ENCODE data around the gene SLC35F1.

The SLC35F1 gene

GRCh38 chr6:118128755-118129154 lies 221.7 kb downstream of the SLC35F1 start:
- Histone ChIP-seq H3K9ac (ENCODE audit: low read depth in 1 of 2, low read length in 2 of 2) (no peak overlapping the region), H3K36me3 (ENCODE audit: control insufficient read depth in 2 of 2, insufficient read depth in 2 of 2, low read length in 2 of 2) (no peaks in the 10 kb centered on the region), H3K27ac (ENCODE audit: low read depth in 2 of 2, low read length in 2 of 2) (no peak overlapping the region), H3K9me3 (ENCODE audit: control insufficient read depth in 2 of 2, low read length in 2 of 2) (peaks cover 0 to 3% of the 10 kb centered on the region in 2 donors), H3K27me3 (ENCODE audit: control insufficient read depth in 2 of 2, insufficient read depth in 2 of 2, low read length in 2 of 2) (no peaks in the 10 kb centered on the region), H3K4me1 (ENCODE audit: control insufficient read depth in 2 of 2, insufficient read depth in 2 of 2, low read length in 2 of 2) (no peaks in the 10 kb centered on the region), H3K4me3 (ENCODE audit: low read length in 2 of 2) (no peak overlapping the region)

GRCh38 chr6:118134206-118134605 lies 227.1 kb downstream of the SLC35F1 start:
- Histone ChIP-seq H3K9me3 (ENCODE audit: control insufficient read depth in 2 of 2, low read length in 2 of 2) (no peaks in the 10 kb centered on the region), H3K9ac (ENCODE audit: low read depth in 1 of 2, low read length in 2 of 2) (no peak overlapping the region), H3K36me3 (ENCODE audit: control insufficient read depth in 2 of 2, insufficient read depth in 2 of 2, low read length in 2 of 2) (no peaks in the 10 kb centered on the region), H3K27ac (ENCODE audit: low read depth in 2 of 2, low read length in 2 of 2) (no peak overlapping the region), H3K4me3 (ENCODE audit: low read length in 2 of 2) (no peak overlapping the region), H3K27me3 (ENCODE audit: control insufficient read depth in 2 of 2, insufficient read depth in 2 of 2, low read length in 2 of 2) (no peaks in the 10 kb centered on the region), H3K4me1 (ENCODE audit: control insufficient read depth in 2 of 2, insufficient read depth in 2 of 2, low read length in 2 of 2) (no peaks in the 10 kb centered on the region)

- Histone ChIP-seq H3K9me3 (ENCODE audit: control insufficient read depth in 2 of 2, low read length in 2 of 2) (no peaks in the 10 kb centered on the region), H3K27ac (ENCODE audit: low read depth in 2 of 2, low read length in 2 of 2) (no peak overlapping the region), H3K4me1 (ENCODE audit: control insufficient read depth in 2 of 2, insufficient read depth in 2 of 2, low read length in 2 of 2) (no peaks in the 10 kb centered on the region), H3K4me3 (ENCODE audit: low read length in 2 of 2) (no peak overlapping the region), H3K36me3 (ENCODE audit: control insufficient read depth in 2 of 2, insufficient read depth in 2 of 2, low read length in 2 of 2) (no peaks in the 10 kb centered on the region), H3K9ac (ENCODE audit: low read depth in 1 of 2, low read length in 2 of 2) (no peak overlapping the region), H3K27me3 (ENCODE audit: control insufficient read depth in 2 of 2, insufficient read depth in 2 of 2, low read length in 2 of 2) (no peaks in the 10 kb centered on the region)
Observed at GRCh38 chr6:118134736-118135135, 227.7 kb downstream of the SLC35F1 start.

- no peaks in the 10 kb centered on the region for H3K4me1 ChIP-seq (ENCODE audit: control insufficient read depth in 2 of 2, insufficient read depth in 2 of 2, low read length in 2 of 2)
Observed at GRCh38 chr6:118135371-118135770, 228.3 kb downstream of the SLC35F1 start.

GRCh38 chr6:118141211-118141610 lies 234.1 kb downstream of the SLC35F1 start:
- Histone ChIP-seq H3K27me3 (ENCODE audit: control insufficient read depth in 2 of 2, insufficient read depth in 2 of 2, low read length in 2 of 2) (no peaks in the 10 kb centered on the region), H3K9me3 (ENCODE audit: control insufficient read depth in 2 of 2, low read length in 2 of 2) (no peaks in the 10 kb centered on the region), H3K36me3 (ENCODE audit: control insufficient read depth in 2 of 2, insufficient read depth in 2 of 2, low read length in 2 of 2) (no peaks in the 10 kb centered on the region), H3K4me3 (ENCODE audit: low read length in 2 of 2) (no peak overlapping the region), H3K4me1 (ENCODE audit: control insufficient read depth in 2 of 2, insufficient read depth in 2 of 2, low read length in 2 of 2) (peaks cover 0 to 3% of the 10 kb centered on the region in 2 donors), H3K27ac (ENCODE audit: low read depth in 2 of 2, low read length in 2 of 2) (no peak overlapping the region), H3K9ac (ENCODE audit: low read depth in 1 of 2, low read length in 2 of 2) (no peak overlapping the region)

More at GRCh38 chr6:118135371-118135770, 228.3 kb downstream of the SLC35F1 start:
- no peak overlapping the region for H3K27ac ChIP-seq (ENCODE audit: low read depth in 2 of 2, low read length in 2 of 2)
- H3K9ac ChIP-seq (ENCODE audit: low read depth in 1 of 2, low read length in 2 of 2) = no peak overlapping the region
- H3K27me3 ChIP-seq (ENCODE audit: control insufficient read depth in 2 of 2, insufficient read depth in 2 of 2, low read length in 2 of 2) = no peaks in the 10 kb centered on the region
- no peaks in the 10 kb centered on the region for H3K9me3 ChIP-seq (ENCODE audit: control insufficient read depth in 2 of 2, low read length in 2 of 2)
- no peak overlapping the region for H3K4me3 ChIP-seq (ENCODE audit: low read length in 2 of 2)
- H3K36me3 ChIP-seq (ENCODE audit: control insufficient read depth in 2 of 2, insufficient read depth in 2 of 2, low read length in 2 of 2) = no peaks in the 10 kb centered on the region

GRCh38 chr6:118146584-118146983 lies 239.5 kb downstream of the SLC35F1 start:
- no peak overlapping the region for H3K27ac ChIP-seq (ENCODE audit: low read depth in 2 of 2, low read length in 2 of 2)
- H3K9ac ChIP-seq (ENCODE audit: low read depth in 1 of 2, low read length in 2 of 2) = no peak overlapping the region

DNA sequence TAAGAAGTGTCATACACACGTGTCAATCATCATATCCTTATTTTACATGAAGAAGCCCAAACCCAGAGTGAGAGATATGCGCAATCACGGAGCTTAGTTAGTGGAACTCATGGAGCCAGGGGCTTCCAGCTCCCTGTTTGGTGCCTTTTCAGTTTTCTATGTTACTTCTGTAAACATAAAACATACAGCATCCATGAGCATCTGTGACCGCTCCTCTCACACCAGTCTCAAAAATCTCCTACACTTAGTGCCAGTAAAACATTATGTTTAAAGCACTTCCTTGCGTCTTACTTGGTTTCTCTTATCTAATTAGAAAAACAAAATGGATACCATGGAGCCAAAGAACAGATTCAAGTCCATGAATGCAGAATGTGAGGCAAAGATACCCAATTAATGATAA lies 240.4 kb downstream of the SLC35F1 start:
- no peaks in the 10 kb centered on the region for H3K9me3 ChIP-seq (ENCODE audit: control insufficient read depth in 2 of 2, low read length in 2 of 2)
- H3K4me3 ChIP-seq (ENCODE audit: low read length in 2 of 2) = no peak overlapping the region
- no peak overlapping the region for H3K27ac ChIP-seq (ENCODE audit: low read depth in 2 of 2, low read length in 2 of 2)
- H3K4me1 ChIP-seq (ENCODE audit: control insufficient read depth in 2 of 2, insufficient read depth in 2 of 2, low read length in 2 of 2) = peaks cover 0 to 4% of the 10 kb centered on the region in 2 donors
- H3K27me3 ChIP-seq (ENCODE audit: control insufficient read depth in 2 of 2, insufficient read depth in 2 of 2, low read length in 2 of 2) = no peaks in the 10 kb centered on the region
- H3K9ac ChIP-seq (ENCODE audit: low read depth in 1 of 2, low read length in 2 of 2) = no peak overlapping the region
- H3K36me3 ChIP-seq (ENCODE audit: control insufficient read depth in 2 of 2, insufficient read depth in 2 of 2, low read length in 2 of 2) = no peaks in the 10 kb centered on the region

More at GRCh38 chr6:118146584-118146983, 239.5 kb downstream of the SLC35F1 start:
- no peaks in the 10 kb centered on the region for H3K27me3 ChIP-seq (ENCODE audit: control insufficient read depth in 2 of 2, insufficient read depth in 2 of 2, low read length in 2 of 2)
- no peak overlapping the region for H3K4me3 ChIP-seq (ENCODE audit: low read length in 2 of 2)
- no peaks in the 10 kb centered on the region for H3K36me3 ChIP-seq (ENCODE audit: control insufficient read depth in 2 of 2, insufficient read depth in 2 of 2, low read length in 2 of 2)
- peaks cover 0 to 4% of the 10 kb centered on the region in 2 donors for H3K4me1 ChIP-seq (ENCODE audit: control insufficient read depth in 2 of 2, insufficient read depth in 2 of 2, low read length in 2 of 2)
- H3K9me3 ChIP-seq (ENCODE audit: control insufficient read depth in 2 of 2, low read length in 2 of 2) = no peaks in the 10 kb centered on the region

GRCh38 chr6:118148561-118148960 lies 241.5 kb downstream of the SLC35F1 start:
- peaks cover 0 to 4% of the 10 kb centered on the region in 2 donors for H3K4me1 ChIP-seq (ENCODE audit: control insufficient read depth in 2 of 2, insufficient read depth in 2 of 2, low read length in 2 of 2)
- H3K27ac ChIP-seq (ENCODE audit: low read depth in 2 of 2, low read length in 2 of 2) = no peak overlapping the region

DNA sequence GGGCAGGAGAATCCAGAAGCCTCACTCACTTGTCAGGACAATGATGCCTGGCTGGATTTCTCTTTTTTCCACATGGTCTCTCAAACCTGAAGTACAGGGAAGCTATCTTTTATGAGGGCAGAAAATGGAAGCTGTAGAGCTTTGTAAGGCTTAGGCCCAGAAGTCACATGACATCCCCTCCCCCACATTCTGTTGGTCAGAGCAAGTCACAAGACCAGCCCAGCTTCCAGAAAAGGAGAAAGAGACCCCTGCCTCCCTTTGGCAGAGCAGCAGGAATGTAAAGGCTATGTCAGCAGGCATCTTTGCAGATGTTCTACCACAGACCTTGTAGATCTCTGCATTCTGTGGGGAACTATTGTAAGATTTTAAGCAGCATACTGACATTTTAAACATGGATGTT lies 245.5 kb downstream of the SLC35F1 start:
- H3K4me1 ChIP-seq (ENCODE audit: control insufficient read depth in 2 of 2, insufficient read depth in 2 of 2, low read length in 2 of 2) = no peaks in the 10 kb centered on the region
- no peak overlapping the region for H3K4me3 ChIP-seq (ENCODE audit: low read length in 2 of 2)
- H3K9me3 ChIP-seq (ENCODE audit: control insufficient read depth in 2 of 2, low read length in 2 of 2) = no peaks in the 10 kb centered on the region
- H3K27ac ChIP-seq (ENCODE audit: low read depth in 2 of 2, low read length in 2 of 2) = no peak overlapping the region
- H3K36me3 ChIP-seq (ENCODE audit: control insufficient read depth in 2 of 2, insufficient read depth in 2 of 2, low read length in 2 of 2) = no peaks in the 10 kb centered on the region
- H3K9ac ChIP-seq (ENCODE audit: low read depth in 1 of 2, low read length in 2 of 2) = no peak overlapping the region
- H3K27me3 ChIP-seq (ENCODE audit: control insufficient read depth in 2 of 2, insufficient read depth in 2 of 2, low read length in 2 of 2) = no peaks in the 10 kb centered on the region

More at GRCh38 chr6:118148561-118148960, 241.5 kb downstream of the SLC35F1 start:
- H3K9ac ChIP-seq (ENCODE audit: low read depth in 1 of 2, low read length in 2 of 2) = no peak overlapping the region
- H3K36me3 ChIP-seq (ENCODE audit: control insufficient read depth in 2 of 2, insufficient read depth in 2 of 2, low read length in 2 of 2) = no peaks in the 10 kb centered on the region
- no peaks in the 10 kb centered on the region for H3K27me3 ChIP-seq (ENCODE audit: control insufficient read depth in 2 of 2, insufficient read depth in 2 of 2, low read length in 2 of 2)
- H3K4me3 ChIP-seq (ENCODE audit: low read length in 2 of 2) = no peak overlapping the region
- no peaks in the 10 kb centered on the region for H3K9me3 ChIP-seq (ENCODE audit: control insufficient read depth in 2 of 2, low read length in 2 of 2)

DNA sequence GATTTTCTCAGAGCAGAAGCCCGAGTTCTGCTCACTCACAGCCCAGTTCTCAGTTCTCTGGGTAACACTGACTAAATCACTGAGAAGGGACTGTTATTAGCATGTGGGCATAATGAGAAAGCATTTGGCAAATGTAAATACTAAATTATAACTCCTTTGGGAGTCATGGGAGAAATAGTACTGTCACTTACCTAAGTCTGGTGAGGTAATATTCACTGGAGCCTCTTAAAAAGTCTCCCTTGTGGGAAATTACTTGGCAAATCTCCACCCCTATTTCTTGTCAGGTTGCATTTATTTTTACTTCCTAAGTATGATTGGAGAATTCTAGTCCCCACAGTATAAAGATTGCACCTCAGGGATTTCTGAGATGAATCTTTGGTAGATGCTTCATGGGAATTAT lies 254.3 kb downstream of the SLC35F1 start:
- Histone ChIP-seq H3K4me3 (ENCODE audit: low read length in 2 of 2) (no peak overlapping the region), H3K9ac (ENCODE audit: low read depth in 1 of 2, low read length in 2 of 2) (no peak overlapping the region), H3K4me1 (ENCODE audit: control insufficient read depth in 2 of 2, insufficient read depth in 2 of 2, low read length in 2 of 2) (no peaks in the 10 kb centered on the region), H3K36me3 (ENCODE audit: control insufficient read depth in 2 of 2, insufficient read depth in 2 of 2, low read length in 2 of 2) (no peaks in the 10 kb centered on the region), H3K27me3 (ENCODE audit: control insufficient read depth in 2 of 2, insufficient read depth in 2 of 2, low read length in 2 of 2) (no peaks in the 10 kb centered on the region), H3K27ac (ENCODE audit: low read depth in 2 of 2, low read length in 2 of 2) (no peak overlapping the region), H3K9me3 (ENCODE audit: control insufficient read depth in 2 of 2, low read length in 2 of 2) (no peaks in the 10 kb centered on the region)

DNA sequence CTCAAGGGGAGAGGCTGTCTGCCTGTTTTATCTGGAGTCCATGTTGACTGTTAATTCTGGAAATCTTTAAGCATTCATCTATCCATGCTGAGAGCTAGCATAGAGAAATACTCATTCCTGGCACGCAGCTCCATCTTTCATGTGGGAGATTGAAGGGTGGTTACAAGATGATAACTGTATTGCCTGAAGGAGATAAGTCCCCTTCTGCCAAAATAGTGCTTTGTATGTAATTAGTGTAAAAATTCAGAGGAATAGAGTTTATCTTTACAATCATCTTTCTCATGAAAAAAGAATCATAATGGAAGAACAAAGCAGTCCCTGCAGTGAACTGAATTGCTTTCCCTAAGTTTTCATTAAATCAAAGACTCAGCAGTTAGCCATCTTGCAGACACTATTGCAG lies 256.5 kb downstream of the SLC35F1 start:
- no peaks in the 10 kb centered on the region for H3K9me3 ChIP-seq (ENCODE audit: control insufficient read depth in 2 of 2, low read length in 2 of 2)
- H3K9ac ChIP-seq (ENCODE audit: low read depth in 1 of 2, low read length in 2 of 2) = no peak overlapping the region
- no peaks in the 10 kb centered on the region for H3K27me3 ChIP-seq (ENCODE audit: control insufficient read depth in 2 of 2, insufficient read depth in 2 of 2, low read length in 2 of 2)
- no peak overlapping the region for H3K4me3 ChIP-seq (ENCODE audit: low read length in 2 of 2)
- no peaks in the 10 kb centered on the region for H3K4me1 ChIP-seq (ENCODE audit: control insufficient read depth in 2 of 2, insufficient read depth in 2 of 2, low read length in 2 of 2)
- H3K36me3 ChIP-seq (ENCODE audit: control insufficient read depth in 2 of 2, insufficient read depth in 2 of 2, low read length in 2 of 2) = no peaks in the 10 kb centered on the region
- H3K27ac ChIP-seq (ENCODE audit: low read depth in 2 of 2, low read length in 2 of 2) = no peak overlapping the region

Measured in mucosa of rectum (tissue), 2 donors.